Activated naive CD4-positive, alpha-beta T cell treated with anti-CD3 and anti-CD28 coated beads, Interleukin-2, amount 50 U/mL, for 24 hours (primary cell): Measurements from ENCODE around the gene ITGB7.
"Not testable (repeated sequence)": the region's sequence is repeated elsewhere in the genome, so short reads cannot be mapped to it uniquely, and the experiment has no call there.

Experiments used
- H3K27ac Mint-ChIP-seq: one replicate; pipeline ENCODE4 v1.8.0; 2021; ENCODE audit warnings: mild to moderate bottlenecking, mixed read lengths
- H3K27me3 Mint-ChIP-seq: one replicate; pipeline ENCODE4 v1.8.0; 2021; ENCODE audit warnings: mixed read lengths
- H3K36me3 Mint-ChIP-seq: one replicate; pipeline ENCODE4 v1.8.0; 2021; ENCODE audit warnings: mixed read lengths
- H3K4me1 Mint-ChIP-seq: one replicate; pipeline ENCODE4 v1.8.0; 2021; ENCODE audit warnings: mixed read lengths
- H3K4me3 Mint-ChIP-seq: one replicate; pipeline ENCODE4 v1.8.0; 2021; ENCODE audit warnings: mild to moderate bottlenecking, mixed read lengths
- H3K9me3 Mint-ChIP-seq: one replicate; pipeline ENCODE4 v1.8.0; 2021; ENCODE audit warnings: mixed read lengths

ITGB7 gene

DNA sequence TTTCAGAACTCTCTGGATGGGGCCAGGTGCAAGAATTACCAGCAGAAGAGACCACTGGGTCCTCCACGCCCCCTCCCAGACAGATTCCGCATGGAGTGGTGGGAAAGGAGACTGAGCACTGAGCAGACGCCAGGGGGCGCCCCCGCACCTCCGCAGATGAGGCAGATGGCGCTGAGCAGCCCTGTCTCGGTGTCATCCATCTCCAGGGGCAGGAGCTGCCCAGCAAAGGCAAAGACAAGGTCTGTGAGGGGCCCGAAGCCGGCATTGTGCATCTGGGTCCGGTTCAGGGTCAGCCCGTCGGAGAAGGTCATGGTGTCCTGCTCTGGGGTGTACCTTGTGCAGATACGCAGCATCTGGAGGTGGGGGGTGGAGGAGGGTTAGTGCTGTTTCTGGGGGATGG lies 6.3 kb upstream of the ITGB7 start:
- Mint-ChIP-seq H3K27ac (no peak overlapping the region), H3K9me3 (no peaks in the 10 kb centered on the region), H3K27me3 (no peaks in the 10 kb centered on the region), H3K4me1 (peaks cover 74% of the 10 kb centered on the region), H3K36me3 (no peaks in the 10 kb centered on the region), H3K4me3 (no peak overlapping the region)

DNA sequence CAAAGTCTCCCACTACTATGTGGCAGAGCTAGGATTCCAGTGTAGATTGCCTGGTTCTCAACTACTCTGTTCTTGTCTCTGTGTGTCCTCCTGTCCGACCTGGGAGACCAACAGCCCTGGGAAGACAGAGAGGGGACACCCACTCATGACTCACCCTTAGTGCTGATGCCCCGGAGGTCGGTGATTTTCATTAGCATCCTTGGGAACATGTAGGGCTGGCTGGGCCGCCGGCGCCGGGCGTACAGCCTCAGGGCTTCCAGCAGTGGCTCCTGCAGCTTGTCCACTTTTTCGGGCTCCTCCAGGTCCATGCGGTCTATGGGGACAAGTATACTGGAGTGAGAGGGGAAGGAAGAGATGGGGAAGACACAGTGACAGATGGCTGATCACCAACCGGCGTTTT lies 5.9 kb upstream of the ITGB7 start:
- H3K27me3 Mint-ChIP-seq, result no peaks in the 10 kb centered on the region
- H3K9me3 Mint-ChIP-seq, result no peaks in the 10 kb centered on the region
- H3K27ac Mint-ChIP-seq, result no peak overlapping the region
- H3K4me1 Mint-ChIP-seq, result peaks cover 74% of the 10 kb centered on the region
- no peaks in the 10 kb centered on the region for H3K36me3 Mint-ChIP-seq
- no peak overlapping the region for H3K4me3 Mint-ChIP-seq

DNA sequence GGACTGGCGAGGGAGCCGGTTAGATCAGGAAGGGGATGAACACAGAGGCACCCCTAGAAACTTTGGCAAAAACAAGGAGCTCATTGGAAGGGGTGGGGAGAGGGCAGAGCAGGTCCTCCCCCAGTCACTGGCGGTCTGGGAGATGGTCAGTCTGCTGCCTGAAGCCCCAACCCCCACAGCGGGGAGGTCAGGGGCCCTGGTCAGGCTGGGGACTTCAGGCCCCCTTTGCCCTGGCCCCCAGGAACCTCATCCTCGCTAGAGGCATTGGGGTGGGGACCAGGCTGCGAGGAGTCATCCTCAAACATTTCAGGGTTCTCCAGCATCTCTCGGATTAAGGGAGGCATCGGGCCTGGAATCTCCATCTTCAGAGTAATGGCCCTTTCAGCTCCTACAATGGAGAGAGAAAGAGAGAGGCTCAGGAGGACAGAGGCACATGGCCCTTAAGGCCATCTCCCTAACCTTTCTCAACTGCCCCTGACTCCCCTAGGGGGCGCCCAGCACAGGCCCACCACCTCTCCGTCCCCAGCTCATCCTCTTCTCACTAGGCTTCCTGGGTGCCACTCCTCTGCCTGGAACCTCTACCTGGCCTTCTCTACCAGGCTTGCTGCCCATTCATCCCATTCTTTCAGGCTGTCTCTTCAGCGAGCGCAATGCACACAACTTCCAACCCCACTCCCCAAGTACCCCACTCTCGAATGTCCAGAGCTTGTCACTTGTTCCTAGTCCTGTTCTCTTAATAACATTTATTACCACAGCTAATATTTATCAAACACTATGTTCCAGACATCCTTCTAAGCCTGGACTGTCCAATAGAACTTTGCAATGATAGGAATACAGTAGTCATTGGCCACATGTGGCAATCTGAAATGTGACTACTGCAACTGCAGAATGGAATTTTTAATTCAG lies 4.7 kb upstream of the ITGB7 start:
- H3K36me3 Mint-ChIP-seq, result no peaks in the 10 kb centered on the region
- no peaks in the 10 kb centered on the region for H3K9me3 Mint-ChIP-seq
- H3K4me1 Mint-ChIP-seq, result peaks cover 74% of the 10 kb centered on the region
- no peak overlapping the region for H3K27ac Mint-ChIP-seq
- no peak overlapping the region for H3K4me3 Mint-ChIP-seq
- no peaks in the 10 kb centered on the region for H3K27me3 Mint-ChIP-seq

DNA sequence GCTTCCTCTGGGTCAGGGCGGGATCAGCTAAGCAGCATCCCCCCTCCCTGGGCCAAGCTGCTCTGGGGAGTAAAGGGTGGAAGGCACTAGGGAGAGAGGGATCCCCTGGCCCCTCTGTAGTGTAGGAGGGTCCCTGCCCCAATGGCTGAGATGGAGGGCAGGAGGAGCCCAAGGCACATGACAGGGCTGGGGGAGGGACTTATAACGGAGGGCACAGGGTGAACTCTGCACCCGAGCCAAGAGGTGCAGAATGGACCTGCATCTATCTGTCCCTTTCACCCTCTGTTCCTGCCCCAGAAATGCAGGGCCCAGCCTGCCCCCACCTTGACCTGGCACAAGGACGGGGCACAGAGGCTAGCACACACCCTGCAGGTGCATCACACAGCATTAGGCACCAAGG lies 3.8 kb upstream of the ITGB7 start:
- H3K36me3 Mint-ChIP-seq, result no peaks in the 10 kb centered on the region
- no peaks in the 10 kb centered on the region for H3K27me3 Mint-ChIP-seq
- H3K27ac Mint-ChIP-seq, result no peak overlapping the region
- no peaks in the 10 kb centered on the region for H3K9me3 Mint-ChIP-seq
- H3K4me1 Mint-ChIP-seq, result peaks cover 74% of the 10 kb centered on the region
- H3K4me3 Mint-ChIP-seq, result no peak overlapping the region

DNA sequence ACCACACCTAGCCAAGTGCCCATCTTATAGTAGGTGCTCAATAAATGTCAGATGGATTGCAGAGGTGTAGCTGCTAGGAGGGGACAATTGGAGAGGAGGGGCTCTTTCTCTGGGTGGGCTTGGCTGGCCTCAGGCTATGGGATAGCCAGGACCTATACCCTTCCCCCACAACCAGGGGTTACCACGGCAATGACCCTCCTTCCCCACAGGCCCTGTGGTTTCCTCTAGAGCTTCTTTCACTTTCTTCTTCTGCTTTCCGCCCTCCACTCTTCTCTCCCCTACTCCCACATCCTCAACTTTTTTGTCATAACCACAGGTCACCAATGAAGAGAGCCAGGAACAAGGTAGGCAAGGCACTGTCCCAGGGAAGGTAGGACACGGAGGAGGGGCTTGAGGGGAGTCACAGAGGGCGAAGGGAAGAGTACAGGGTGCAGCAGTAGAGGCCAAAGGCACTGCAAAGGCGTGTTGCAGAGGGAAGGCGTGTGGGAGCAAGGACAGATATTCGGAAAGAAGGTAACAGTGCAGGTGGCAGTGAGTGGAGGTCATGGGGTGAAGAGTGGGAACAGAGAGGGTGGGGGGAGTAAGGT lies 1.9 kb upstream of the ITGB7 start:
- Mint-ChIP-seq H3K27ac (peak overlapping the region; percentile 91), H3K4me1 (peaks cover 77% of the 10 kb centered on the region), H3K4me3 (peak overlapping the region; percentile 78), H3K9me3 (no peaks in the 10 kb centered on the region), H3K36me3 (no peaks in the 10 kb centered on the region), H3K27me3 (no peaks in the 10 kb centered on the region)

DNA sequence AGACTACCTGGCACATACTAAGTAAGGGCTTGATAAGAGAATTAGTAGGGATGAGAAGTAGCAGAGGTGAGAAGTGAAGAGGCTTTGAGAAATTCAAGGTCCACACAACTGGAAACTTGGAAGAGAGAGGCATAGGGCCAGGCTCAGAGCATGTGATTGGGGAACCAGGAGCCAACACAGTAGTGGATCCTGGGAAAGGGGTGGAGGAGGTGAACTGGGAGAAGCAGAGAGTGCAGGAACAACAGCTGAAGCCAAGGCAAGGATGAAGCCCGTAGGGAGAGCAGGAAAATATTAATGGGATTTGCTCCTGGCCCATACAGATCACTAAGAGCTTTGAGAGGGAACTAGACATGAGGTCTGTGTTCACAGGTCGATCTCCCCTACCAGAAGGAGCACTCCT lies 1.4 kb upstream of the ITGB7 start:
- Mint-ChIP-seq H3K4me1 (peaks cover 76% of the 10 kb centered on the region), H3K27ac (peak overlapping the region; percentile 91), H3K36me3 (no peaks in the 10 kb centered on the region), H3K4me3 (peak overlapping the region; percentile 78), H3K9me3 (no peaks in the 10 kb centered on the region), H3K27me3 (no peaks in the 10 kb centered on the region)

DNA sequence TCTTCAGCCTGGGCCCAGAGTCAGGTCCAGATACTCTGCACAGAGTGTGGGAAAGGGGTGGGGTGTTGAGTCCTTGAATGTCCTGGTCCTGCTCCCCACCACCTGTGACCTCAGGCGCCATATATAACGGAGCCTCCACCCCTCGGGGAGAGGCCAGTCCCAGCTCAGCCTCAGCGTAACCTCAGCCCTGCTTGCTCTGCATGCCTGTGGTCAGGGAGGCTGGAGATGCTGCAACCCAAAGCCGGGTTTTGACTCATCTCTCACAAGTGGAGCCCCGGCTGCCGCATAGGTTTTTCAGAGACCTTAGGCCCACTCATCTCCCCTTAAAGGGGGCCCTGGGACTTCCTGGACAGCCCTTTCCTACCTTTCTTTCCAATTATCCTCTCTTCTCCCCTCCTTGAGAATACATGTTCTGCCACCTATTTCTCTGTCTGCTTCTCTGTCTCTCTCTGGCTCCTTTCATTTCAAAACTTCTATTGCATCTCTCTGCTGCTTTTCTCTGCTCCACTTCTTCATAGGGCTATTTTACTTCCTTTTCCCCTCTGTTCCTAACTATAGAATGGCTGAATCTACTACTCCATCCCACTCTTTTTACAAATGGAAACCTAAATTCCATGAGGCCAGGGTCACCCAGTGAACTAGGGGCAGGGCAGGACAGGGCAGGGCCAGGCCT lies 1.2 kb downstream of the ITGB7 start:
- H3K27ac Mint-ChIP-seq, result peak overlapping the region; percentile 96
- no peaks in the 10 kb centered on the region for H3K9me3 Mint-ChIP-seq
- H3K4me1 Mint-ChIP-seq, result peaks cover 79% of the 10 kb centered on the region
- H3K4me3 Mint-ChIP-seq, result peak overlapping the region; percentile 84
- peaks cover 6% of the 10 kb centered on the region for H3K36me3 Mint-ChIP-seq
- no peaks in the 10 kb centered on the region for H3K27me3 Mint-ChIP-seq

DNA sequence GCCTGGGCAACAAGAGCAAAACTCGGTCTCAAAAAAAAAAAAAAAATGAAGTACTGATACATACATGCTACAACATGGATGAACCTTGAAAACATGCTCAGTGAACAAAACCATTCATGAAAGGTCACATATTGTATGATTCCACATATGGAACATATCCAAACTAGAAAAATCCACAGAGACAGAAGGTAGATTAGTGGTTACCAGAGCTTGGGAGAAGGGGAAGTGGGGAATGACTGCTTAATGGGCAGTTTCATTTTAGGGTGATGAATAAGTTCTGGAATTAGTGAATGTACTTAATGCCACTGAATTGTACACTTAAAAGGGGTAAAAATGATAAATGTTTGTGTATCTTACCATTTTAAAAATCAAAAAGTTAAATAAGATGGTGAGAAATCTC lies 2.7 kb downstream of the ITGB7 start:
- Mint-ChIP-seq H3K9me3 (no peaks in the 10 kb centered on the region), H3K4me1 (peaks cover 88% of the 10 kb centered on the region), H3K4me3 (peak overlapping the region; percentile 35), H3K36me3 (peaks cover 10% of the 10 kb centered on the region), H3K27me3 (no peaks in the 10 kb centered on the region), H3K27ac (no peak overlapping the region)

DNA sequence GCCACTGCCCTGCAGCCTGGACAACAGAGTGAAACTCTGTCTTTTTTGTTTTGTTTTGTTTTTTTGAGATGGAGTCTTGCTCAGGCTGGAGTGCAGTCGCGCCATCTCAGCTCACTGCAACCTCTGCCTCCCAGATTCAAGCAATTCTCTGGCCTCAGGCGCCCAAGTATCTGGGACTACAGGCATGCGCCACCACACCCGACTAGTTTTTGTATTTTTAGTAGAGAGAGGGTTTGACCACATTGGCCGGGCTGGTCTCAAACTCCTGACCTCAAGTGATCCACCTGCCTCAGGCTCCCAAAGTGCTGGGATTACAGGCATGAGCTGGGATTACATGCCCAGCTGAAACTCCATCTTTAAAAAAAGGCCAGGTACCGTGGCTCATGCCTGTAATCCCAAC lies 4.7 kb downstream of the ITGB7 start:
- not testable (repeated sequence) for H3K4me3 Mint-ChIP-seq, H3K27ac Mint-ChIP-seq

DNA sequence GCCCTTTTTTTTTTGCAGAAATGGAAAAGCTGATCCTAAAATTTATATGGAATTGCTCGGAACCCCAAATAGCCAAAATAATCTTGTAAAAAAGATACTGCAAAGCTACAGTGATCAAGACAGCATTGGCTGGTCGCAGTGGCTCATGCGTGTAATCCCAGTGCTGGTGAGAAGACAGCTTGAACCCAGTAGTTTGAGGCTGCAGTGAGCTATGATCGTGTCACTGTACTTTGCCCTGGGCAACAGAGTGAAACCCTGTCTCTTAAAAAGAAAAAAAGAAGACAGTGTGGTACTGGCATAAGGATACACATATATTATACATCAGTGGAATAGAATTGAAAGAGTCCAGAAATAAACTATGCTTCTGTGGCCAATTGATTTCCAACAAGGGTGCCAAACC lies 5.4 kb downstream of the ITGB7 start:
- Mint-ChIP-seq H3K4me3 (no peak overlapping the region), H3K9me3 (no peaks in the 10 kb centered on the region), H3K36me3 (peaks cover 10% of the 10 kb centered on the region), H3K27ac (peak overlapping the region; percentile 10), H3K4me1 (peaks cover 86% of the 10 kb centered on the region), H3K27me3 (no peaks in the 10 kb centered on the region)

More for the DNA sequence above, 4.7 kb downstream of the ITGB7 start:
- H3K36me3 Mint-ChIP-seq, result peaks cover 10% of the 10 kb centered on the region
- H3K4me1 Mint-ChIP-seq, result peaks cover 86% of the 10 kb centered on the region
- not testable (repeated sequence) for H3K9me3 Mint-ChIP-seq, H3K27me3 Mint-ChIP-seq

DNA sequence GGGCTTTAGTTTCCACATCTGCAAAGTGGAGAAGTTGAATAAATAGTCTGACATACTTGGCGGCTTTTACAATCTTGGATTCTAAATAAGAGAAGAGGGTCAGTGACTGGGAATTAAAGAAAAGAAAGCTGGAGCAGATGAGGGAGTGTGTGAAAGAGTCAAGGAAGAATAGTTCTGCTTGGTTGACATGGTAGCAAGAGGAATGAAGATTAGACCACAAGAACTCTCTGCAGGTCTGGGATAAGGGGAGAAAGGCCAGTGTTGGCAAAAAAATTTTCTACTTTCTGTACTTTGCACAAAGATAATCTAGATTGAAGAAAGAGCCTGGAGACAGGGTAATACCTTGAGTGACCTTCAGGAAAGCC lies 5.9 kb downstream of the ITGB7 start:
- Mint-ChIP-seq H3K9me3 (no peaks in the 10 kb centered on the region), H3K4me3 (peak overlapping the region; percentile 70), H3K27me3 (no peaks in the 10 kb centered on the region), H3K27ac (peak overlapping the region; percentile 92), H3K36me3 (peaks cover 10% of the 10 kb centered on the region), H3K4me1 (peaks cover 84% of the 10 kb centered on the region)

DNA sequence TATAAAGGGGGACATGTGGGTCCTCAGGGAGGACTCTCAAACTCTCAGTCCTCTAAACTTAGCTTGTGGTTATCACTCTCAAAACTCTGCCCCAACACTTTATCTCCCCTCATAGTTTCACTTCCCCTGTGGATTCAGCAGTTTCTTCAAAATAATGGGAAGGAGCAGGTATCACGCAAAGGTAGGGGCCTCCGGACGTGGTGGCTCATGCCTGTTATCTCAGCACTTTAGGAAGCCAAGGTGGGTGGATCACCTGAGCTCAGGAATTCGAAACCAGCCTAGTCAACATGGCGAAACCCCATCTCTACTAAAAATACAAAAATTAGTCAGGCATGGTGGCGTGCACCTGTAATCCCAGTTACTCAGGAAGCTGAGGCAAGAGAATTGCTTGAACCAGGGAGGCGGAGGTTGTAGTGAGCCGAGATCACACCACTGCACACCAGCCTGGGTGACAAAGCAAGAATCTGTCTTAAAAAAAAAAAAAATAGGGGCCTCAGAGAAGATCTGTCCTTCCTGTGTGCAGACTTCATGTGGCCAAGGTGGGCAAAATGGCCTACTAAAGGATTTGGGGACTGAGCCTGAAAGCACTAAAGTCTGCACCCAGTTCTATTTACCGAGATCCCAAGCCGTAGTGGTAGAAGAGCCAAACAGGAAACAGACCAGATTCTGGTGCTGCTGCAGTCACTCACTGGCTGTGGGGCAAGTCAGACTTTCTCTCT lies 6.4 kb downstream of the ITGB7 start:
- Mint-ChIP-seq H3K27me3 (no peaks in the 10 kb centered on the region), H3K9me3 (no peaks in the 10 kb centered on the region), H3K27ac (peak overlapping the region; percentile 92), H3K36me3 (peaks cover 10% of the 10 kb centered on the region), H3K4me1 (peaks cover 79% of the 10 kb centered on the region), H3K4me3 (peak overlapping the region; percentile 70)

DNA sequence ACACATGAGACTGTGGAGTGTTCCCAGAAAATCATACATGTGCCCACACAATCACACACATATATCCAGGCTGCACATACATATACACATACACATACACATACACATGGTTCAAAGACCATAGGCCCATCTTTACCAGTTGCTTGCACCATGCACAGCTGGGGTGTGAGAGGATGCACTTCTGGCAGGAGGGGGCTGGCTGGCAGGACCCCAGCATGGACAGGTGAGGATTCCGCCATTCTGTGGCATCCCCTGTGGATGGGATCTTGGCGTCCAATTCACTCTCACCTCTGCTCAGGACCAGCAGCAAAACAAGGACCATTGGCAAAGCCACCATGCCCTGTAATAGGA lies 7.0 kb downstream of the ITGB7 start:
- H3K9me3 Mint-ChIP-seq, result no peaks in the 10 kb centered on the region
- no peaks in the 10 kb centered on the region for H3K27me3 Mint-ChIP-seq
- H3K4me3 Mint-ChIP-seq, result peak overlapping the region; percentile 70
- H3K4me1 Mint-ChIP-seq, result peaks cover 73% of the 10 kb centered on the region
- peaks cover 10% of the 10 kb centered on the region for H3K36me3 Mint-ChIP-seq
- peak overlapping the region; percentile 92 for H3K27ac Mint-ChIP-seq

DNA sequence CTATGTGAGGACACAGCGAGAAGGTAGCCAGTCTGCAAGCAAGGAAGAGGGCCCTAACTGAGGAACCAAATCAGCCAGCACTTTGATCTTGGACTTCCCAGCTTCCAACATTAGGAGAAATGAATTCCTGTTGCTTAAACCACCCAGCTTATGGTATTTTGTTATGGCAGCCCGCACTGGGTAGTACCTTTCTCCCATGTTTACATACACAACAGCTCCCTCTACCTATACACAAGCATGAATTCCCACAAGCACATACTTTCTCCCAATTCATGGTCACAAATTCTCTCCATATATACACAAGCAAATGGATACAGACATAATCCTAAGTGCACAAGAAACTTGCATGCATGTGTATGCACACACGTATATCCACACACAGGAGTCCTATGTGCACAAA lies 7.4 kb downstream of the ITGB7 start:
- peaks cover 69% of the 10 kb centered on the region for H3K4me1 Mint-ChIP-seq
- H3K27ac Mint-ChIP-seq, result peak overlapping the region; percentile 49
- peaks cover 10% of the 10 kb centered on the region for H3K36me3 Mint-ChIP-seq
- H3K27me3 Mint-ChIP-seq, result no peaks in the 10 kb centered on the region
- peak overlapping the region; percentile 26 for H3K4me3 Mint-ChIP-seq
- H3K9me3 Mint-ChIP-seq, result no peaks in the 10 kb centered on the region

DNA sequence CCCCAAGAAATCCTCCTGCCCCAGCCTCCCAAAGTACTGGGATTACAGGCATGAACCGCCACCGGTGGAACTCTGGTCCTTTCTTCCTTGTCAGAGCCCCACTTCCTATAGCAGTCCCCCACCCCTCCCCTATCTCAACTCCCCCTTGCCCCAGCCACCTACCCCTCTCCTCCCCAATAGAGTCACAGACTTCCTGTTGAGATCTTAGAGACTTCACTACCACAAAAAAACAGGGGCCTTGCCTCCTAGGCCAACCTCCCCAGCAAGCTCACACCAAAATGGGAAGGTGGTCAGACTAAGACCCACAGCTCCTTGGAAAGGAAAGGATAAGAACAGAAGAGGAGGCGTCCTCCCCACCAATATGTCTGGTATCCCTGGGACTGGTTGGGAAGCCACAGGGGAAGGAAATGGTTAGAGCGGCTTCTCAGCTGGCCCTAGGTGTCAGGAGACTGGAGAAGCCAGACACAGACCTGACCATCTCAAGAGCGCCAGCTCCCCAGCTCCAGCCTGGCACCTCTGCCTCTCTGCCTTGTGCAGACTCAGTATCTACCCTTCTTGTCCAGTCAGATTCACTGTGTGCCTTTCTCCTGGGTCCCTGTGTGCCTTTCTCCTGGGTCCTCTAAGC lies 8.5 kb downstream of the ITGB7 start:
- peaks cover 58% of the 10 kb centered on the region for H3K4me1 Mint-ChIP-seq

More for the DNA sequence above, 8.5 kb downstream of the ITGB7 start:
- Mint-ChIP-seq H3K27ac (peak overlapping the region; percentile 90), H3K4me3 (peak overlapping the region; percentile 72), H3K36me3 (peaks cover 10% of the 10 kb centered on the region), H3K9me3 (no peaks in the 10 kb centered on the region), H3K27me3 (no peaks in the 10 kb centered on the region)
